Liver (tissue), 3 donors: ENCODE measurements around the gene YWHAB.

Experiments used
- EGR1 ChIP-seq, 2 donors: IDR thresholded peaks; 2 replicates each; pipeline ENCODE4 v1.6.1; 2016 to 2018; ENCODE audit warnings: antibody characterized with exemption in 2 of 2, low read depth in 2 of 2
- FOXA1 ChIP-seq: IDR thresholded peaks from 2 replicates; pipeline ENCODE4 v1.6.1; 2016; ENCODE audit warnings: antibody characterized with exemption
- RXRA ChIP-seq, 2 donors: IDR thresholded peaks; 2 replicates each; pipeline ENCODE4 v1.6.1; 2017 to 2018; ENCODE audit warnings: antibody characterized with exemption in 2 of 2, mild to moderate bottlenecking in 1 of 2
- YY1 ChIP-seq: IDR thresholded peaks from 2 replicates; pipeline ENCODE4 v1.6.1; 2016; ENCODE audit warnings: antibody characterized with exemption, mild to moderate bottlenecking
- TF ChIP-seq, protein P1 (sequence below): fragments of 150-350 bp; IDR thresholded peaks from 2 replicates; pipeline ENCODE4 v1.5.1; 2017; ENCODE audit warnings: improper control_type of control experiment, low read depth, low read length; ENCODE audit not compliant: missing input control
- TF ChIP-seq, protein P2 (sequence below): IDR thresholded peaks from 2 replicates; pipeline ENCODE4 v1.6.1; 2016; ENCODE audit warnings: antibody characterized with exemption, mild to moderate bottlenecking
- donor health status: healthy.
- donor health status: healthy.

DNA sequence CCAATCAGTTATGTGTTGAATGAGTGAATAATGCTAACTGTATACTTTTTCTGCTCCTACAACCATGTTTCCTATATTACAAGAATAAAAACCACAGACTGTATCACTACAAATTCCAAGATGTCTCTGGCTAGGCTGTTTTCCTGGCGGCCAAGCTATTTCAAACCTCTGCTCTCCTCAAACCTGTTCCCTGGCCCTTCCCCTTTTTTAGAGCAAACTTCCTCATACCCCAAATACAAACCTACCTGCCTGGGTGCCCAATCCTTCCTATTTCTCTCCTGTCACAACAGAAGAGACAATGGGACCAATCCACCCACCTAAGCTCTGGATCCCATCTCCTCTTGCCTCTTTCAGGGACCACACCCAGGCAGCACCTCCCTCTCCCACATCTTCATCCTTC, 67.2 kb downstream of the YWHAB start:
- TF ChIP-seq, protein P1, sequence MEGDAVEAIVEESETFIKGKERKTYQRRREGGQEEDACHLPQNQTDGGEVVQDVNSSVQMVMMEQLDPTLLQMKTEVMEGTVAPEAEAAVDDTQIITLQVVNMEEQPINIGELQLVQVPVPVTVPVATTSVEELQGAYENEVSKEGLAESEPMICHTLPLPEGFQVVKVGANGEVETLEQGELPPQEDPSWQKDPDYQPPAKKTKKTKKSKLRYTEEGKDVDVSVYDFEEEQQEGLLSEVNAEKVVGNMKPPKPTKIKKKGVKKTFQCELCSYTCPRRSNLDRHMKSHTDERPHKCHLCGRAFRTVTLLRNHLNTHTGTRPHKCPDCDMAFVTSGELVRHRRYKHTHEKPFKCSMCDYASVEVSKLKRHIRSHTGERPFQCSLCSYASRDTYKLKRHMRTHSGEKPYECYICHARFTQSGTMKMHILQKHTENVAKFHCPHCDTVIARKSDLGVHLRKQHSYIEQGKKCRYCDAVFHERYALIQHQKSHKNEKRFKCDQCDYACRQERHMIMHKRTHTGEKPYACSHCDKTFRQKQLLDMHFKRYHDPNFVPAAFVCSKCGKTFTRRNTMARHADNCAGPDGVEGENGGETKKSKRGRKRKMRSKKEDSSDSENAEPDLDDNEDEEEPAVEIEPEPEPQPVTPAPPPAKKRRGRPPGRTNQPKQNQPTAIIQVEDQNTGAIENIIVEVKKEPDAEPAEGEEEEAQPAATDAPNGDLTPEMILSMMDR = no peak
- TF ChIP-seq, protein P2, sequence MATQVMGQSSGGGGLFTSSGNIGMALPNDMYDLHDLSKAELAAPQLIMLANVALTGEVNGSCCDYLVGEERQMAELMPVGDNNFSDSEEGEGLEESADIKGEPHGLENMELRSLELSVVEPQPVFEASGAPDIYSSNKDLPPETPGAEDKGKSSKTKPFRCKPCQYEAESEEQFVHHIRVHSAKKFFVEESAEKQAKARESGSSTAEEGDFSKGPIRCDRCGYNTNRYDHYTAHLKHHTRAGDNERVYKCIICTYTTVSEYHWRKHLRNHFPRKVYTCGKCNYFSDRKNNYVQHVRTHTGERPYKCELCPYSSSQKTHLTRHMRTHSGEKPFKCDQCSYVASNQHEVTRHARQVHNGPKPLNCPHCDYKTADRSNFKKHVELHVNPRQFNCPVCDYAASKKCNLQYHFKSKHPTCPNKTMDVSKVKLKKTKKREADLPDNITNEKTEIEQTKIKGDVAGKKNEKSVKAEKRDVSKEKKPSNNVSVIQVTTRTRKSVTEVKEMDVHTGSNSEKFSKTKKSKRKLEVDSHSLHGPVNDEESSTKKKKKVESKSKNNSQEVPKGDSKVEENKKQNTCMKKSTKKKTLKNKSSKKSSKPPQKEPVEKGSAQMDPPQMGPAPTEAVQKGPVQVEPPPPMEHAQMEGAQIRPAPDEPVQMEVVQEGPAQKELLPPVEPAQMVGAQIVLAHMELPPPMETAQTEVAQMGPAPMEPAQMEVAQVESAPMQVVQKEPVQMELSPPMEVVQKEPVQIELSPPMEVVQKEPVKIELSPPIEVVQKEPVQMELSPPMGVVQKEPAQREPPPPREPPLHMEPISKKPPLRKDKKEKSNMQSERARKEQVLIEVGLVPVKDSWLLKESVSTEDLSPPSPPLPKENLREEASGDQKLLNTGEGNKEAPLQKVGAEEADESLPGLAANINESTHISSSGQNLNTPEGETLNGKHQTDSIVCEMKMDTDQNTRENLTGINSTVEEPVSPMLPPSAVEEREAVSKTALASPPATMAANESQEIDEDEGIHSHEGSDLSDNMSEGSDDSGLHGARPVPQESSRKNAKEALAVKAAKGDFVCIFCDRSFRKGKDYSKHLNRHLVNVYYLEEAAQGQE = no peak
- TF ChIP-seq FOXA1 (no peak), YY1 (no peak), EGR1 (IDR thresholded peaks at IDR 0.05; ENCODE audit: low read depth in 2 of 2) (no peak), RXRA (IDR thresholded peaks at IDR 0.05) (no peak)
